HepG2 (cell line): ENCODE results near the gene ACOXL. TPM values are rescaled to one million over a fixed set of nuclear protein-coding genes. Genes with fewer than 3 reads are reported as not detected.

ENCODE experiments used
- ATRX ChIP-seq: sonication (generic); formaldehyde crosslinking; IDR thresholded peaks from 2 replicates; pipeline ENCODE4 v1.4.0; 2020; ENCODE audit warnings: missing genetic modification reagents, borderline replicate concordance
- CAMTA2 ChIP-seq: sonication (generic); formaldehyde crosslinking; IDR thresholded peaks from 2 replicates; pipeline ENCODE4 v1.4.0; 2020; ENCODE audit warnings: mild to moderate bottlenecking, missing genetic modification reagents, borderline replicate concordance
- CHCHD3 ChIP-seq: sonication (generic); formaldehyde crosslinking; IDR thresholded peaks from 2 replicates; pipeline ENCODE4 v1.8.0; 2022; ENCODE audit warnings: mild to moderate bottlenecking, missing genetic modification reagents, moderate library complexity
- HNF4A ChIP-seq: sonication (generic); formaldehyde crosslinking; IDR thresholded peaks from 2 replicates; pipeline ENCODE4 v1.4.0; 2020; ENCODE audit warnings: missing genetic modification reagents
- IKZF1 ChIP-seq: fragments of 450-650 bp; IDR thresholded peaks from 2 replicates; pipeline ENCODE4 v1.7.1; 2016
- SNAPC2 ChIP-seq: sonication (generic); formaldehyde crosslinking; IDR thresholded peaks from 2 replicates; pipeline ENCODE4 v1.8.1; 2022; ENCODE audit warnings: mild to moderate bottlenecking, missing genetic modification reagents
- THAP7 ChIP-seq: sonication (generic); formaldehyde crosslinking; IDR thresholded peaks from 2 replicates; pipeline ENCODE4 v1.8.1; 2023; ENCODE audit warnings: mild to moderate bottlenecking, missing genetic modification reagents
- WIZ ChIP-seq: sonication (generic); formaldehyde crosslinking; IDR thresholded peaks from 2 replicates; pipeline ENCODE4 v1.5.1; 2020; ENCODE audit warnings: mild to moderate bottlenecking, missing genetic modification reagents
- ZBTB43 ChIP-seq: sonication (generic); formaldehyde crosslinking; conservative IDR thresholded peaks from 2 replicates; pipeline ENCODE4 v1.4.0; 2020; ENCODE audit warnings: missing genetic modification reagents
- ZBTB7A ChIP-seq: sonication (generic); formaldehyde crosslinking; IDR thresholded peaks from 2 replicates; pipeline ENCODE4 v1.8.0; 2022; ENCODE audit warnings: mild to moderate bottlenecking, missing genetic modification reagents
- ZNF225 ChIP-seq: sonication (generic); formaldehyde crosslinking; IDR thresholded peaks from 2 replicates; pipeline ENCODE4 v1.4.0; 2020; ENCODE audit warnings: mild to moderate bottlenecking, missing genetic modification reagents
- ZNF276 ChIP-seq: sonication (generic); formaldehyde crosslinking; IDR thresholded peaks from 2 replicates; pipeline ENCODE4 v1.4.0; 2020; ENCODE audit warnings: mild to moderate bottlenecking, low read depth, missing genetic modification reagents
- ZNF451 ChIP-seq: sonication (generic); formaldehyde crosslinking; IDR thresholded peaks from 2 replicates; pipeline ENCODE4 v1.5.0; 2020; ENCODE audit warnings: mild to moderate bottlenecking, missing genetic modification reagents
- ZNF530 ChIP-seq: sonication (generic); formaldehyde crosslinking; IDR thresholded peaks from 2 replicates; pipeline ENCODE4 v1.5.0; 2020; ENCODE audit warnings: low read depth, mild to moderate bottlenecking, missing genetic modification reagents
- ZNF570 ChIP-seq: sonication (generic); formaldehyde crosslinking; IDR thresholded peaks from 2 replicates; pipeline ENCODE4 v1.4.0; 2020; ENCODE audit warnings: mild to moderate bottlenecking, missing genetic modification reagents, borderline replicate concordance
- ZNF660 ChIP-seq: sonication (generic); formaldehyde crosslinking; IDR thresholded peaks from 2 replicates; pipeline ENCODE4 v1.5.1; 2020; ENCODE audit warnings: mild to moderate bottlenecking, low read depth, missing genetic modification reagents, borderline replicate concordance
- ZNF709 ChIP-seq: sonication (generic); formaldehyde crosslinking; IDR thresholded peaks from 2 replicates; pipeline ENCODE4 v1.5.0; 2020; ENCODE audit warnings: mild to moderate bottlenecking, missing genetic modification reagents
- ZNF841 ChIP-seq: sonication (generic); formaldehyde crosslinking; IDR thresholded peaks from 2 replicates; pipeline ENCODE4 v1.8.1; 2023; ENCODE audit warnings: missing genetic modification reagents, borderline replicate concordance
- ZSCAN25 ChIP-seq: sonication (generic); formaldehyde crosslinking; IDR thresholded peaks from 2 replicates; pipeline ENCODE4 v1.8.0; 2022; ENCODE audit warnings: mild to moderate bottlenecking, missing genetic modification reagents
- polyA plus RNA-seq, 8 experiments: library from polyadenylated mRNA; depleted of rRNA in 3 of 8; stranded (reverse) in 7 of 8; unstranded in 1 of 8; fragments of >200 nt; fragmentation: Illumina TruSeq in 4 of 8; extraction: Trizol in 4 of 8; gene quantifications; 2 replicates each; pipeline versions ENCODE4 v1.2.1 to v1.2.3, GENCODE V29; 2011 to 2016; ENCODE audit warnings: low read depth in 4 of 8, missing spikeins in 1 of 8, mixed read lengths in 1 of 8; ENCODE audit not compliant: insufficient read depth in 1 of 8
- total RNA-seq, 5 experiments: library from RNA; depleted of rRNA; stranded (reverse); fragments of >200 nt; fragmentation: Illumina TruSeq; extraction: Trizol; gene quantifications; 2 replicates each; pipeline ENCODE4 v1.2.3, GENCODE V29; 2016; ENCODE audit warnings: low read depth in 1 of 5
- TF ChIP-seq, protein P1 (sequence below): sonication (generic); formaldehyde crosslinking; IDR thresholded peaks from 2 replicates; pipeline ENCODE4 v1.8.1; 2023; ENCODE audit warnings: missing genetic modification reagents, inconsistent platforms, borderline replicate concordance
- TF ChIP-seq, protein P2 (sequence below): sonication (generic); formaldehyde crosslinking; IDR thresholded peaks from 2 replicates; pipeline ENCODE4 v1.5.0; 2020; ENCODE audit warnings: missing genetic modification reagents
- TF ChIP-seq, protein P3 (sequence below): sonication (generic); formaldehyde crosslinking; IDR thresholded peaks from 2 replicates; pipeline ENCODE4 v1.8.0; 2022; ENCODE audit warnings: mild to moderate bottlenecking, missing genetic modification reagents; ENCODE audit not compliant: insufficient replicate concordance

ACOXL gene
- total and polyA plus RNA-seq, 2 of the 13 experiments (the other 11 are each of a cell fraction or from before 2014, with no cell fraction given), result not detected

GRCh38 chr2:111122631-111123421, 390.5 kb downstream of the ACOXL start (continued):
- TF ChIP-seq ZNF451 (CRISPR knock-in tag) (no peak), ZNF276 (CRISPR knock-in tag) (no peak; the same call in 1 of the 2 replicates), CAMTA2 (CRISPR knock-in tag) (no peak), ZNF660 (CRISPR knock-in tag) (no peak), ZNF841 (CRISPR knock-in tag) (no peak), ZBTB43 (CRISPR knock-in tag) (no peak), ATRX (CRISPR knock-in tag) (no peak), IKZF1 (no peak), THAP7 (CRISPR knock-in tag) (peak; percentile 55; the same call in 1 of the 2 replicates), CHCHD3 (CRISPR knock-in tag) (no peak), SNAPC2 (CRISPR knock-in tag) (no peak), ZSCAN25 (no peak; the same call in 1 of the 2 replicates), ZNF570 (CRISPR knock-in tag) (no peak), HNF4A (CRISPR knock-in tag) (no peak), ZNF530 (CRISPR knock-in tag) (no peak), WIZ (CRISPR knock-in tag) (no peak; the same call in 1 of the 2 replicates), ZNF225 (peak; percentile 87), ZNF709 (CRISPR knock-in tag) (no peak), ZBTB7A (CRISPR knock-in tag) (no peak)
- TF ChIP-seq, protein P1, sequence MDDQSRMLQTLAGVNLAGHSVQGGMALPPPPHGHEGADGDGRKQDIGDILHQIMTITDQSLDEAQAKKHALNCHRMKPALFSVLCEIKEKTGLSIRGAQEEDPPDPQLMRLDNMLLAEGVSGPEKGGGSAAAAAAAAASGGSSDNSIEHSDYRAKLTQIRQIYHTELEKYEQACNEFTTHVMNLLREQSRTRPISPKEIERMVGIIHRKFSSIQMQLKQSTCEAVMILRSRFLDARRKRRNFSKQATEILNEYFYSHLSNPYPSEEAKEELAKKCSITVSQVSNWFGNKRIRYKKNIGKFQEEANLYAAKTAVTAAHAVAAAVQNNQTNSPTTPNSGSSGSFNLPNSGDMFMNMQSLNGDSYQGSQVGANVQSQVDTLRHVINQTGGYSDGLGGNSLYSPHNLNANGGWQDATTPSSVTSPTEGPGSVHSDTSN (CRISPR knock-in tag), result no peak
- TF ChIP-seq, protein P2, sequence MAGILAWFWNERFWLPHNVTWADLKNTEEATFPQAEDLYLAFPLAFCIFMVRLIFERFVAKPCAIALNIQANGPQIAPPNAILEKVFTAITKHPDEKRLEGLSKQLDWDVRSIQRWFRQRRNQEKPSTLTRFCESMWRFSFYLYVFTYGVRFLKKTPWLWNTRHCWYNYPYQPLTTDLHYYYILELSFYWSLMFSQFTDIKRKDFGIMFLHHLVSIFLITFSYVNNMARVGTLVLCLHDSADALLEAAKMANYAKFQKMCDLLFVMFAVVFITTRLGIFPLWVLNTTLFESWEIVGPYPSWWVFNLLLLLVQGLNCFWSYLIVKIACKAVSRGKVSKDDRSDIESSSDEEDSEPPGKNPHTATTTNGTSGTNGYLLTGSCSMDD (CRISPR knock-in tag), result no peak
- TF ChIP-seq, protein P3, sequence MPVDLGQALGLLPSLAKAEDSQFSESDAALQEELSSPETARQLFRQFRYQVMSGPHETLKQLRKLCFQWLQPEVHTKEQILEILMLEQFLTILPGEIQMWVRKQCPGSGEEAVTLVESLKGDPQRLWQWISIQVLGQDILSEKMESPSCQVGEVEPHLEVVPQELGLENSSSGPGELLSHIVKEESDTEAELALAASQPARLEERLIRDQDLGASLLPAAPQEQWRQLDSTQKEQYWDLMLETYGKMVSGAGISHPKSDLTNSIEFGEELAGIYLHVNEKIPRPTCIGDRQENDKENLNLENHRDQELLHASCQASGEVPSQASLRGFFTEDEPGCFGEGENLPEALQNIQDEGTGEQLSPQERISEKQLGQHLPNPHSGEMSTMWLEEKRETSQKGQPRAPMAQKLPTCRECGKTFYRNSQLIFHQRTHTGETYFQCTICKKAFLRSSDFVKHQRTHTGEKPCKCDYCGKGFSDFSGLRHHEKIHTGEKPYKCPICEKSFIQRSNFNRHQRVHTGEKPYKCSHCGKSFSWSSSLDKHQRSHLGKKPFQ (CRISPR knock-in tag), result no peak
